LHCN-M2 (cell line): ENCODE measurements around the gene APOBEC3B. TPM values are rescaled to one million over a fixed set of nuclear protein-coding genes. Genes with fewer than 3 reads are reported as not detected.
"Not testable (repeated sequence)": the region's sequence is repeated elsewhere in the genome, so short reads cannot be mapped to it uniquely, and the experiment has no call there.

Experiments used
- DNase-seq: peaks from one replicate; pipeline ENCODE4 v3.0.0-alpha.2; 2012; ENCODE audit warnings: low read depth
- total RNA-seq: library from RNA; depleted of rRNA; stranded (reverse); fragments of >200 nt; gene quantifications from 2 replicates; pipeline ENCODE4 v1.2.3, GENCODE V29; 2014

APOBEC3B gene
- total RNA-seq, 1 experiment from 2014 or later = 30.7 TPM

DNA sequence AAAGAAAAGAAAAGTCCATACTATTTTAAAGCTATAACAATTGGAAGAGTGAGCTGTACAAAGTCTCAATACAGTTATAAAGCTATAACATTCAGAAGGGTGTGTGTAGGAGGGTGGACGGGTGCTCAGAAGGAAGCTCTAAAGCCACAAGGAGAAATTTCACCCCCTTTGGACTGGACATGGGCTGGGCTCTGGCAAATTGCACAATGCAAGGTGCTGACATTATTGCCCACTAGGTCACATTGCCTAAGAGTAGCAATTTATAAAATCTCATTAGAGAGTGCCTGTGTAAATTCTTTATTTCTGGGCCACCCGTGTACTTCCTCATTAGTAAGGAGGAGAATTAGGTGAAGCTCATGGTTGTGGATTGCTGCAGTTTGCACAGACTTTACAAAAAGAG lies 30.4 kb upstream of the APOBEC3B start:
- DNase-seq = no peak

GRCh38 chr22:38952281-38952993 lies 29.7 kb upstream of the APOBEC3B start:
- no peak for DNase-seq

GRCh38 chr22:38953091-38953490 lies 29.1 kb upstream of the APOBEC3B start:
- DNase-seq = no peak

DNA sequence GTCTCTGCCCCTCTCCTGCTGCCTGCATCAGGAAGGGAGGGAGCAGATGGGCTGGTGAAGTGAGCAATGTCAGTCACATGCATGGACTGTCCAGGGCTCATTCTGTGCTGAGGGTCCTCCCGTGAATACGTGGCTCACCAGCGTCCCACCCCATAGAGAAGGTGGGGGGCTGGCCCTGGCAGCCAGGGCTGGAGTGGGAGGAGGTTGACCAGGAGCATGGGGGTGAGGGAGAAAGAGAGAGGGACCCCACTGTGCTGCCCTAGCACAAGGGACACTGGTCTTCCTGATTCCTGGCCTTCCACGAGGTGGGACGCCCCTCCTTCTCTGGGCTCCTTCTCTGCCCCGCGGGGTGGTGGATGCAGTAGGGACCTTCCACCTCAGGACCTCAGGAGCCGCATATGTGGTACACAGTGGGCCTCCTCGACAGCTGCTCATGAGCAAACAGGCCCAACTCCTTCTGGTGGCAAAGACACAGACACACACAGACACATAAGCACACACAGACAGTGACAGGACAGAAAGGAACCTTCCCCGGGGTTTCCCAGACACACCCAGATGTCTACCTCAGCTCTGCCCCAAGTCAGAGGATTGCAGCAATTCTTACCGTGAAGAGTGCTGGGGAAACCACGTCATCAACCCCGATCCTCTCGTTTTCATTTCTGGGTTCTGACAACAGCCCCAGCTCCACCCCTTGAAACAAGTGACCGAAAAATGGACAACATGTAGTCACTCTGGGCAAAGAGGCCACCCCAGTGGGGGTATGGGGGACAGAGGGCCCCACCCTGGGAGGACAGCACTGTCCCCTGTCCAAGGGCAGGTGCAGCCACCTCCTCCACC lies 28.4 kb upstream of the APOBEC3B start:
- peak; percentile 1 for DNase-seq

GRCh38 chr22:38954414-38955043 lies 27.6 kb upstream of the APOBEC3B start:
- DNase-seq = no peak

DNA sequence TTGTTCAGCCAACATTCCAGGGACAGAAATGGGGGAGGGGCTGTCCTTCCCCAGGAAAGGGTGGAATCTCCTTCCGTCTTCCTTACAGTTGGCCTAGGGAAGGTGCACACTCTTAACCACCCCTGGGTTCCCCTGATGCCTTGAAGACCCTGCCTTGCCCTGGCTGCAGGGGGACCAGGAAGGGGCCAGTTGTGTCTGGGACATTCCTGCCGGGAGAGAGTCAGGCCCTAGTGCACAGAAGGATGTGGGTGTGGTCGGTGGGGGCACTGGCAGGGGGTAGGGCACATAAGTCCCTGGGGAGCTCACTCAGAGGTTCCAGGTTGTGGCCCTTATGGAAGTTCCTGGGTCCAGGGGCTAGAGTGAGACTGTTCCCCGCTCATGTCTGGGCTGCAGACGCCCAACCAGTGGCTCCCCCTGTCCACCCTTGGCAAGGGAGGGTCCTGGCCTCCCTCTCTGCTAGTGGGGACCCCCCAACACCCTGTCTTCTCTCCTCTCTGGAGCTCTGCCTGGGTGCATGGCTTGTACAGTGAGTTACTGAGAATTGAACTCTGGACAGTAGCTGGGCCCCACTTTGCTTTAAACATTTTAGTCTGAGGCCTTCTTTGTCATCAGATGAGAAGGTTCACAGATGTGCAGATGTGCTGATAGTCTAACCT lies 26.8 kb upstream of the APOBEC3B start:
- no peak for DNase-seq

GRCh38 chr22:38955926-38956325 lies 26.2 kb upstream of the APOBEC3B start:
- DNase-seq = no peak

DNA sequence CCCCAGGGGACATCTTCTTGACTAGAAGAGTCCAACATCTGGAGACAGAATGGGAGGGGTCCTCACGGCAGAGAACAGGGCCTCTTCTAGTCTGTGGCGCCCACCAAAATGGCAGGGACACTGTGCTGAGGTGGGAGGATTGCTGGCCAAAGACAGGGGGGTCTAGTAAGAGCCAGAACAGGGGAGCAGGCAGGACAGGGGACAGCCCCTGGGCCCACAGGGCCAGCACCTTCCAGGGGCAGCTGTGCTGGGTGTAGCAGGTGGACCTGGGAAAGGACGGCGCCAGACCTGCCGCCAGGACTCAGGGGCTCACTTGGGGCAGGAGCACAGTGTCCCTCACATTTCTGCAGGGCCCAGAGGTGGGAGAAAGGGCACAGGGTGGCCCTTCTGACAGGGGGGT lies 25.6 kb upstream of the APOBEC3B start:
- no peak for DNase-seq

DNA sequence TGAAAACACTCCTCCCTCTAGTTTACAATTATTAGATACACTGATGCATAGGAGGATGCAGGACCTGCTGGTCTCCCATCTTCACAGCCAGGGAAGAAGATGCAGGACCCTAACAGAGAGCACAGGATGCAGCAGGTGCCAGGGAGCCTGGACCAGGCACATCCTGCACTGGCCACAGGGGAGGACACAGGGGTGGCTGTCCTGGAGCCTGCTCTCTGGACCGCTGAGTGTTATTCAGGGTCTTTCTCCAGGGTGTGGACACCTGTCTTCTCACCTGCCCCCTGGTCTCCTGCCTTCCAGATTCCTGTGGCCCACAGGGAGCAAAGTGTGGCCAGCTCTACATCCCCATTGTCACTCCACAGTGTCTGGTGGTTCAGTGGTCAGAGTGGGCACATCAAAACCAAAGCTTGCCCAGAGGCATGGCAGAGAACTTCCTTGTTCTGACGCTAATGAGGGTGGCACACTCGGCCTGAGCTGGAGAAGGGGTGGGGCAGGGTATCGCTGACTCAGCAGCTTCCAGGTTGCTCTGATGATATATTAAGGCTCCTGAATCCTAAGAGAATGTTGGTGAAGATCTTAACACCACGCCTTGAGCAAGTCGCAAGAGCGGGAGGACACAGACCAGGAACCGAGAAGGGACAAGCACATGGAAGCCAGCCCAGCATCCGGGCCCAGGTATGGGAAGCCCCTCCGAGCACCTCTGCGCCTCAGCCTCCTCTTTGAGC lies 24.9 kb upstream of the APOBEC3B start, which contains the start of gene APOBEC3A:
Gene APOBEC3A, plus strand, starts transcription at position 564 of the 725 bp plus-strand sequence. Its CDS starts 83 bp downstream, at position 647.
- DNase-seq = no peak

DNA sequence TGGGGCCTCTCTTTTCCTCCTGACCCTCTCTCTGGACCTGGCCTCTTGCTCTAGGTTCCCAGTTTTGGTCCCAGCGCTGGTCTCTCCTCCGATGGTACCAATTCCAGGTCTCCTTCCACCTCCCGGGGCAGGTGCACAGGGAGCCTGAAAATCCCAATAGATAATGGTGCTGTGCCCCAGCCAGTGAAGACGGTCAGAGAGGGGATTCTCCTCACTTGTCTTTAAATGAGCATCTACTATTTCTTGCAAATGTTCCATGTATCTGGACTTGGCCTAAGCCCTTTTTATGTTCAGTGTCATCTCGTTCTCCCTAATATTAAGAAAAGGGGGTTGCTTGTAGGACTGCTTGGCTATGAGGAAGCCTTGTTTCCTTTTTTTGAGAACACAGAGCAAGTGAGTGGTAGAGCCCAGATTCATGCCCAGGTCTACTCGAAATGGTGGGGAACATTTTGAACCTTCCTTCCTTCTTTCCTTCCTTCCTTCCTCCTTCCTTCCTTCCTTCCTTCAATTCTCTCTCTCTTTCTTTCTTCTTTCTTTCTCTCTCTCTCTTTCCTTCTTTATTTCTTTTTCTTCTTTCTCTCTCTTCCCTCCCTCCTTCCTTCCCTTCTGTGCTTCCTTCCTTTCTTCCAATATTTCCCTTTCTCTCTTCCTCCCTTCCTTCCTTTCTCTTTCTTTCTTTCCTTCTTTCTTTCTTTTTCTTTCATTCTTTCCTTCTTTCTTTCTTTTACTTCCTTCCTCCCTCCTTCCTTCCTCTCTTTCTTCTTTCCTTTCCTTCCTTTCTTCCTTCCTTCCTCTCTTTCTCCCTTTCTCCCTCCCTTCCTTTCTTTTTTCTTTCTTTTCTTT lies 24.1 kb upstream of the APOBEC3B start:
- no peak for DNase-seq

DNA sequence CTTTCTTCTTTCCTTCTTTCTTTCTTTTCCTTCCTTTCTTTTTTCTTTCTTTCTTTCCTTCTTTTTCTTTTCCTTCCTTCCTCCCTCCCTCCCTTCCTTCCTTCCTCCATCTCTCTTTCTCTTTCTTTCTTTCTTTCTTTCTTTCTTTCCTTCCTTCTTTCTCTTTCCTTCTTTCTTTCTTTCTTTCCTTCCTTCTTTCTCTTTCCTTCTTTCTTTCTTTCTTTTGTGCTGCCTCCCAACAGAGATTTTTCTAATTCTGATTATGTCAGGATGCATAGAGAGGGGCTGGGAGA lies 23.6 kb upstream of the APOBEC3B start:
- DNase-seq = not testable (repeated sequence)

GRCh38 chr22:38959590-38959989 lies 22.6 kb upstream of the APOBEC3B start:
- DNase-seq = no peak

GRCh38 chr22:38960673-38961072 lies 21.5 kb upstream of the APOBEC3B start:
- DNase-seq = not testable (repeated sequence)

GRCh38 chr22:38963291-38963738 lies 18.8 kb upstream of the APOBEC3B start:
- DNase-seq = not testable (repeated sequence)

GRCh38 chr22:38963872-38964271 lies 18.3 kb upstream of the APOBEC3B start:
- DNase-seq = no peak

DNA sequence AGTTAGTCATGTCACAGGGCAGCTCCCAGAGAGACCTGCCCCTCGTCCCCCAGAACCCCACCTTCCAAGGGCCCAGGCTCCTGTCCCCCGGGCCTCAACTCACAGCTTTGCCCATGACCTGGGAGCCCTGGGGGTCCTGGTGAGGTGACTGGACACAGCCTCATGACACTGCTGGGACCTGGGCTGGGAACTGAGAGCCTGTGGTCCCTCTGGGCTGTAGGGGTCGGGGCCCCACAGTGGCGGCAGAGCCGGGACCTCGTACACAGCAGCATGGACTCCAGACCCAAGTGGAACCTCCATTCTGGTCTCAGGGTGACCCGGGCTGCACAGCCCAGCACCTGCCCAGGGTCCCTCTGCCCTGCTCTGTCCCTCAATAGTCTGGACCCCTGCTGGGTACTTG lies 17.8 kb upstream of the APOBEC3B start:
- DNase-seq = no peak

GRCh38 chr22:38964989-38965388 lies 17.2 kb upstream of the APOBEC3B start:
- DNase-seq = no peak

DNA sequence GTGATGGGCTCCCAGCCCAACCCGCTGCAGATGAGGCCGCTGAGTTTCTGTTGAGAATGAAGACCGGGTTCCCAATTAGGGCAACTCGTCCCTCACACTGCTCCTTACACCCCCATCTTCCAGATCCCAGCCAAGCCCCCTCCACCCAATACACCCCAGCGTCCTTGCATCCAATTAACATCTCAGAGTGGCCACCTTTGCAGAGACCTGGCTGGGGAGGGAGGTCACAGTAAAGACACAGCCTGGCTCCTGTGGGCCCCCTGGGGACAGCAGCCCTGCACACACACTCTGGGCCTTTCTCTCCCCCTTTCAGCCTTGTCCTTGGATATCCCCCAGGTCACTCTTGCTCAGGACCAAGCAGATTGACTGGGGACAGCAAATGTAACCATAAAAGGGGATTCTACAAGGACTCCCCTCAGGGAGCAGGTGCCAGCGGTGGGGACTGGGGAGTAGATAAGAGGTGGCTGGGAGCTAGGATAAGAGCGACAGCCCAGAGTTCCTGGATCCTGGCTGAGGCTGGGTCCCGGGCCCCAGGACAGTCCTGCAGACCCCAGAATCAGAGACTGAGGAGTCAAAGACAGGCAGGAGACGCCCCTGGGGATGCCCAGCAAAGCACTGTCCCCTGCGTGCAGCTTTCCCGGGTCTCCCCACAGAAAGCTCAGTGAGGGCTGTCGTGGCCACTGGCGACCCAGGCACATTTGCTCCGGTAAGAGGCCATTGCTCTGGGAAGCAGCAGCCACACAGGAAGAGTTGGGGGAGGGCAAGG lies 16.4 kb upstream of the APOBEC3B start:
- no peak for DNase-seq

- DNase-seq = no peak
Observed at GRCh38 chr22:38966380-38966702, 15.8 kb upstream of the APOBEC3B start.

DNA sequence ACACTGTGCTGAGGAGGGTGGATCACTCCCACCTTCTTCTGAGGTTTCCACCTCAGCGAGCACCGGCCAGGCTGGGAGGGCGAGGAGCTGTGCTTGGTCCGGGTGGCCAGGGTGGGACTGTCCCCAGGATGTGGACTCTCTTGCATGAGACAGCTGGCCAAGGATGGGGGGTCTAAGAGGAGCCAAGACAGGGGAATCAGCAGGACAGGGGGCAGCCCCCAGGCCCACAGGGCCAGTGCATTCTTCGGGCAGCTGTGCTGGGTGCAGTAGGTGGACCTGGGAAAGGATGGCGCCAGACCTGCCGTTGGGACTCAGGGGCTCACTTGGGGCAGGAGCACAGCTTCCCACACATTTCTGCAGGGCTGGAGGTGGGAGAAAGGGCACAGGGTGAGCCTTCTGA lies 15.2 kb upstream of the APOBEC3B start:
- no peak for DNase-seq
